Progenitor cell of endocrine pancreas (in vitro differentiated cells): Measurements from ENCODE around the gene KIAA0232. TPM values are rescaled to one million over a fixed set of nuclear protein-coding genes. Genes with fewer than 3 reads are reported as not detected.
A peak's percentile ranks its signal among the peaks of the same experiment; 100 is the strongest.

Source experiments
- DNase-seq: peaks from one replicate; pipeline ENCODE4 v3.0.0; 2021; ENCODE audit warnings: low spot score; ENCODE audit not compliant: unreplicated experiment
- H3K27ac Mint-ChIP-seq: 2 replicates; pipeline ENCODE4 v1.8.0; 2021; ENCODE audit warnings: mild to moderate bottlenecking, moderate library complexity, mixed read lengths
- H3K27me3 Mint-ChIP-seq: 2 replicates; pipeline ENCODE4 v1.8.0; 2021; ENCODE audit warnings: mixed read lengths
- H3K36me3 Mint-ChIP-seq: 2 replicates; pipeline ENCODE4 v1.8.0; 2022; ENCODE audit warnings: mixed read lengths; ENCODE audit not compliant: insufficient read depth
- H3K4me1 Mint-ChIP-seq: 2 replicates; pipeline ENCODE4 v1.8.0; 2021; ENCODE audit warnings: low read depth, mixed read lengths
- H3K4me3 Mint-ChIP-seq: 2 replicates; pipeline ENCODE4 v1.8.0; 2021; ENCODE audit warnings: low read depth, mild to moderate bottlenecking, moderate library complexity, mixed read lengths
- H3K9me3 Mint-ChIP-seq: 2 replicates; pipeline ENCODE4 v1.8.0; 2021; ENCODE audit warnings: low read depth, mixed read lengths
- CTCF ChIP-seq: fragments of 200-600 bp; sonication (generic); IDR thresholded peaks from one replicate; pipeline ENCODE4 v1.5.0; 2021; ENCODE audit warnings: antibody characterized with exemption, mild to moderate bottlenecking; ENCODE audit not compliant: unreplicated experiment
- total RNA-seq: library from RNA; stranded (reverse); gene quantifications from 2 replicates; pipeline ENCODE4 v1.2.1, GENCODE V29; 2021

The KIAA0232 gene
- total RNA-seq, 1 donor from 2014 or later: 52.8 TPM

- TF ChIP-seq CTCF: no peak
- H3K27ac Mint-ChIP-seq: no peak overlapping the region
- peaks cover 4% of the 10 kb centered on the region for H3K4me1 Mint-ChIP-seq
- peaks cover 31% of the 10 kb centered on the region for H3K27me3 Mint-ChIP-seq
- no peaks in the 10 kb centered on the region for H3K36me3 Mint-ChIP-seq
- no peak overlapping the region for H3K4me3 Mint-ChIP-seq
- DNase-seq: no peak
- no peaks in the 10 kb centered on the region for H3K9me3 Mint-ChIP-seq
Observed at GRCh38 chr4:6775746-6776145, 6.8 kb upstream of the KIAA0232 start.

DNA sequence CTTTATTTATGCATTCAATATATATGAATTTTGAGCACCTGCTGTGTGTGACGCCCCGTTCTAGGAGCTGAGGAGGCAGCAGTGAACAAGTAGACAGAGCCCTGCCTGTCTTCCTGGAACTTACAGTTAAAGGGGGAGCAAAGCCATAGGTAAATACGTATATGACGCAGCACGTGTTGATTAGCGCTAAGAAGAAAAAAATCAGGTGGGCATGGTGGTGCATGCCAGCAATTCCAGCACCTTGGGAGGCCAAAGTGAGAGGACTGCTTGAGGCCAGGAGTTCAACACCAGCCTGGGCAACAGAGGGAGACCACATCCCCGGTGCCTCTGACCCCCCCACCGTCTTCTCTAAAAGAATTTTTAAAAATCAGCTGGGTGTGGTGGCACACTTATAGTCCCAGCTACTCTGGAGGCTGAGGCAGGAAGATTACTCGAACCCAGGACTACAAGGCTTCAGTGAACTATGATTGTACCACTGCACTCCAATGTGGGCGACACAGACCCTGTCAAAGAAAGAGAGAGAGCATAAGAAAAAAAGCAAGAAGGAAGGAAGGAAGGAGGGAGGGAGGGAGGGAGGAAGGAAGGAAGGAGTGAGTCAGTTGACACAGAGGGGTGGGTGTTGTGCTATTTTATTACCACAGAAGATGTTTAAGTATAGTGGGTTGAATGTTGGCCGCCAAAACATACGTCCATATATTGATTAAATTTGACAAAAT lies 5.4 kb upstream of the KIAA0232 start:
- Mint-ChIP-seq H3K4me3 (no peak overlapping the region), H3K27ac (no peak overlapping the region), H3K9me3 (no peaks in the 10 kb centered on the region), H3K36me3 (no peaks in the 10 kb centered on the region), H3K27me3 (peaks cover 34% of the 10 kb centered on the region), H3K4me1 (peaks cover 5% of the 10 kb centered on the region)
- DNase-seq: no peak
- TF ChIP-seq CTCF: no peak

DNA sequence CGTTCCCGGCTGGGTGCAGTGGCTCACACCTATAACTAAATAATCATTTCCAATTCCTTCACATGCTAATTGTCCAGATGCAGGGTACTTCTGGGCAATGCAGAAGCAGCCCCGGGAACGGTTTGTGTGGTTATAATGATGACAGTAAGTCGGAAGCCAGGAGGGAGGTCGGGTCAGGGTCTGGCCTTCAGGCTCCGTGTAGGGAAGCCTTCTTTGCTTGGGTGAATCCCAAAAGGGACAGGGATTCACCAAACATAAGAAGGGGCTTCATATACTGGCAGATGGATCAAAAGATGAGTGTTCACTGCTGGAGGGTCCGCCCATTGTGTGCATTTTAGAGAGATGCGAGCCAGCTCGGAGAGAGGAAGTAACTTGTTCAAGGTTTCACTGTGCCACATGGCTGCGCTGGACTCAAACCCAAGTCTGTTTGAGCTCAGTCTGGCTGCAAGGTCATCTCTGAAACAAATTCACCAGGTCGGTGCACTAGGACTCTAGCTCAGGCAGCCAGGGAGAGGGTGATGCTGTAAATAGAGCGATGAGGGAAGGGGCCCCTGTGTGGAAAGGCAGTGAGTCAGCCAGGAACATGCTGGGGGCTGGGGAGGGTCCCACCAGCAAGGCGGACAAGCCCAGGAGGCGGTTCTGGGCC lies 4.8 kb upstream of the KIAA0232 start:
- Mint-ChIP-seq H3K4me1 (peaks cover 5% of the 10 kb centered on the region), H3K36me3 (no peaks in the 10 kb centered on the region), H3K9me3 (no peaks in the 10 kb centered on the region), H3K4me3 (no peak overlapping the region), H3K27ac (no peak overlapping the region), H3K27me3 (peaks cover 34% of the 10 kb centered on the region)
- DNase-seq: no peak
- TF ChIP-seq CTCF: no peak

GRCh38 chr4:6778435-6778834 lies 4.1 kb upstream of the KIAA0232 start:
- H3K27me3 Mint-ChIP-seq: peaks cover 34% of the 10 kb centered on the region
- no peaks in the 10 kb centered on the region for H3K9me3 Mint-ChIP-seq
- H3K4me1 Mint-ChIP-seq: peaks cover 5% of the 10 kb centered on the region
- H3K27ac Mint-ChIP-seq: no peak overlapping the region
- DNase-seq: no peak
- H3K36me3 Mint-ChIP-seq: no peaks in the 10 kb centered on the region
- no peak overlapping the region for H3K4me3 Mint-ChIP-seq
- TF ChIP-seq CTCF: no peak

GRCh38 chr4:6779667-6780565 lies 2.6 kb upstream of the KIAA0232 start:
- peak overlapping the region; percentile 42 for H3K4me3 Mint-ChIP-seq
- H3K4me1 Mint-ChIP-seq: peaks cover 17% of the 10 kb centered on the region
- peaks cover 34% of the 10 kb centered on the region for H3K27me3 Mint-ChIP-seq
- H3K27ac Mint-ChIP-seq: no peak overlapping the region
- no peak for TF ChIP-seq CTCF
- H3K9me3 Mint-ChIP-seq: no peaks in the 10 kb centered on the region
- no peaks in the 10 kb centered on the region for H3K36me3 Mint-ChIP-seq
- no peak for DNase-seq
